HG03469 (cell line): ENCODE measurements around the gene CACNA1S.
A peak's percentile ranks its signal among the peaks of the same experiment; 100 is the strongest.

Source experiments
- ATAC-seq: cut with Tn5 transposase; IDR thresholded peaks from one replicate; pipeline ENCODE4 v1.9.1; 2021; ENCODE audit warnings: mild to moderate bottlenecking, moderate library complexity, moderate number of reproducible peaks; ENCODE audit not compliant: unreplicated experiment

Gene CACNA1S

DNA sequence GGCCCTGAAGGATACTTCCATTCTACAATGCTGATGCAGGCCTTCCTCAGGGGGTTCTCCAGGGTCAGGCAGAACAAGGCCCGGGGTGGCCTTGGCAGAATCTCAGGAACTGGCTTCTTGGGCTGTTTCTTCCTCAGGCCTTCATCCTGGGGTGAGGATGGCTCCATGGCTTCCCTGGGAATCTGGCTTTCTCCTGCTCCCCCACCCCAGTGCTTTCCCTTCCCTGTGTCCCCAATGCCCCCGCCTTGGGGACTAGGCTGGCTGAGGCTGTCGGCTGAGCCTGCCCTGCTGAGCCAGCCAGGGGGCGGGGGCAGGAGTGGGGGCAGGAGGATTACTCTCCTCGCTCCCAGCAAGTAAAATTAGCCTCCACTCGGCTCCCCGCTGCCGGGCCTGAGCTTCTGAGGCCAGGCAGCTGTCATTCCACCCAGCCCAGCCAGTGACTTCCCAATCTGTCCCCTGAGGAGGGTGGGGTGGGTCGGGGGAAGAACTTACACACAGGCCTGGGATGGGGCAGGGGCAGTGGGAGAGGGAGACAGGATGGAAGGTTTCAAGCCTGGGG, at the start of gene CACNA1S:
CACNA1S (minus strand) TSS at position 254 of the 559 bp plus-strand sequence; CDS start at position 167, 87 bp downstream.
- no peak for ATAC-seq

DNA sequence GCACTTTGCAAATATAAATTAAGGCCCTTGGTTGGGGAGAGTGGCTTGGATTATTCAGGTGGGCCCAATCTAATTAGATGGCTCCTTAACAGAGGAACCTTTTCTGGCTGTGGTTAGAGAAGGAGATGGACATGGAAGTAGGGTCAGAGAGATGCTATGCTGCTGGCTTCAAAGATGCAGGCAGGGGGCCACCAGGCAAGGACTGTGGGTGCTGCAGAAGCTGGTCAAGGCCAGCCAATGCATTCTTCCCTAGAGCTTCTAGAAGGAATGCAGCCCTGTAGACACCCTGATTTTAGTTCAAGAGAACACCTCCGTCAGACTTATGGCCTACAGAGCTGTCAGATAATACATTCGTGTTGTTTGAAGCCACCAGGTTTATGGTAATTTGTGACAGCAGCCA, 45.7 kb upstream of the CACNA1S start:
- no peak for ATAC-seq

DNA sequence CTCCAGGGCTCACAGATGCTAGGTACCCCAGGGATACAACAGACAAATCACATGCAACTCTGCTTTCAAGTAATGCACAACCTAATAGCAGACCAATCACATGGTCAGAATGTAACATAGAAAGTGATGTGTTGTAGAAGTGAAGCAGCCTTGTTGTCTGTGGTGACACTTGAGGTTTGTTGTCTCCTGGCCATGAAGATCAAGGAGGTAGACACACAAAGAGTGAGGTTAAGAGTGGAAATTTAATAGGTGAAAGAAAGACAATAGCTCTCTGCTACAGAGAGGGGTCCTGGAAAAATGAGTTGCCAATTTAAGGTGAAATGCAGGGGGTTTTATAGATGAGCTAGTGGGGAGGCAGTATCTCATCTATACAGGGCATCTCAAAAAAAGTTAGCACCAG, 44.6 kb upstream of the CACNA1S start:
- ATAC-seq = no peak

DNA sequence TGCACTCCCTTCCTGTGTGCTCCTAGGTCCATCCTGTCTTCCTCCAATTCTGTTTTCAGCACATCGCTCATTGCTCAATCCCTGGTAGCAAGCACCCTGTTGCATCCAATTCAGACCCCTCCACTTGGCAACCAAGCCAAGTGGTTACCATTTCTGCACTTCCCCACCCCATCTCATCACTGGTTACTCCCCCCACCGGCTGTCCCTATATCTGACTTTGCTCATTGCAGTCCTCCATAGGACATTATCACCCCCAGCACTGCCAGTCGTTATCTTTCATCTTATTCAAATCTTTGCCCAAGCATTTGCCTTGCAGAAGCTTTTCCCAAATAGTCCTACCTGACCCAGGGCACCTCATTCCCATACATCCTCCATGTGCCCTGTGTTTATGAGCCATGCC, 44.1 kb upstream of the CACNA1S start:
- no peak for ATAC-seq

DNA sequence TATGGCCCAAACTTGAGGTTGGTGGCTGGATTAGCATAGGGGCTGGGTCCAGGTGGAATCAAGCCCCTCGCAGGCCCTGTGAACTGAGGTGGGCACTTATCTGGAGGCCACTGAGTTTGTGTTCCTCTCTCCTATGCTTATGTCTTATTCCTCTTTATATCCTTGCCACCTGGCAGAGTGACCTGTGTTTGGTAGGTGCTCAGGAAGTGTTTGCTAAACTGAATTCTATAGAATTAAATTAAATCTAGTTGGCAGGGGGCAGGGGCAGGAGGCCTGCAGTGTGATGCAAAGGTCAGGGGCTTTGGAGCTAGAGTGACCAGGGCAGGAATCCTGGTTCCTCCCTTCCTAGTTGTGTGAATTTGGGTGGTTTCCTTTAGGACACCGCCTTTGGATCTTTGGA, 43.1 kb upstream of the CACNA1S start:
- ATAC-seq = no peak

DNA sequence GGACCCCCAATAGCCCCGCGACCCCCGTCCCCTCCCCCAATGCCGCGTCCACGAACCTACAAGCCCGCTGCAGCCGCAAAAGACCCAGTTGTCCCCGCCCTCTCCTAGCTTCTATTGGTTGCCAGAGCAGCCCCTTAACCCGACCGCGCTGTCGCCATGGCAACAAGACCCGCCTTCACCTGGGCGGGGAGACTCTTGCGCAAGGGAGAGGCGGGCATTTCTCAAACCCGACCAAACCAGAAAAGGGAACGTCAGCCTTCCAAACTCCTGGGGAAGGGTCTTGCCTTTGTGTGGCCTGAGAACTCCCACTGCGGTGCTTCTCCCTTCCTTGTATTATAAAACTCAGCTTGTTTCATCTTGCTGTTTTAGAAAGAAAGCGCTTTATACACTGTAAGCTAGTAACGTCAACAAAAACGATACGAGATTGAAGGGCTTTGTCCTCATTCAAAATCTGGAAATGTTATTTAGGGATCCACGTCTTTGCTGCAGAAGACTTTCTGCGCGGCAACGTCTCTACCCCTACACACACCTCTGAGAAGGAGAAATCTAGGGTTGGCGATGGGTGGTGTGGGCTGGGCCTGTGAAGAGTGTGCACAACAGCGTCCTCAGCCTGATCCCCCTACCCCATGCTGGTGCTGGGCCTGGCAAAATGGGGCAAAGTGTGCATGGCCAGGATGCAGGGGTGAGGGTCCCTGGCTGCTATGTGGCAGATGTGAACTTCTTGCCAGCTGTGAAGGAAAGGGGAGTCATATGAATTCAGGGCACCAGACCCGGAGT, 42.4 kb upstream of the CACNA1S start, which contains the start of gene TMEM9:
TMEM9 (minus strand) TSS at position 86 of the 777 bp plus-strand sequence. CDS start 551 bp downstream, outside the sequence.
- ATAC-seq = peak; percentile 89

DNA sequence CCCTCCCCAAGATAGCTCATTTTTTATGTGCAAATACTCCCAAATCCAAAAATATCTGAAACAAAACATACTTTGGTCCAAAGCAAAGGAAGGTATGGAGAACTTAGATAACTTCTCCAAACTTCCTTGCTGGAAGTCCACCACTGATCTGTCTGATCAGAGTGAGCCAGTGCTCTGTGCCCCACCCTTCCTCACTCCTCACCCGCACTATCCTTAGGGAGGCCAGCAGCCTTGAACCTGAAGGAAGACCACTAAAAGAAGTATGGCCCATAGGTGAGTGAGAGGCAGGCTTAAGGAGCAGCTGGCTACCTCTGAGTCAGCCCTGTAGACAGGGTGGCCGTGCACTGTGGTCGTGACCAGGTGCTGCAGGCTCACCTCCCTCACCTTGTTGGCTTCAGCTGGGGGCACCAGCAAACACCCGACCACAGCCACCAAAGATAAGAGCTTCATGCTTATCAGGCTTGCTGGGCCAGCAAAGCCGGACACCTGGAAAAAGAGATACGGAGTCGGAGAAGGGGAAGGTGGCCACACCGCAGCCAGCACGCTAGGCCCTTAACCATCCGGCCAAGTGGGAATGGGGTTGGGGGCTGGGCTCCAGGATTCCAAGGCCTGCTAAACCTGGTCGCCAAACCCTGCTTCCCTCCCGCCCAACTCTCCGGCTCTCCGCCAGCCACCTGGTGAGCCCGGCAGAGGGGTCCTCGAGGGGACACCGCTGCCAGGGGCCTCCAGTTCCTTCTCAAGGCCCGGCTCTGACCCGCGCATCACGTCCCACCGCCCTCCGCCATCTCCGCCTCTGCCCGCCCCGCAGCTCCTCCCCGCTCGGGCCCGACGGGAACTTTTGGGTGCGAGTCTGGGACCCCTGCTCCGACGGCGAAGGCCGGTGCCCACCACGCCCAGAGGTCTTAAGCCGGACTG, 41.5 kb upstream of the CACNA1S start:
- peak; percentile 16 for ATAC-seq

DNA sequence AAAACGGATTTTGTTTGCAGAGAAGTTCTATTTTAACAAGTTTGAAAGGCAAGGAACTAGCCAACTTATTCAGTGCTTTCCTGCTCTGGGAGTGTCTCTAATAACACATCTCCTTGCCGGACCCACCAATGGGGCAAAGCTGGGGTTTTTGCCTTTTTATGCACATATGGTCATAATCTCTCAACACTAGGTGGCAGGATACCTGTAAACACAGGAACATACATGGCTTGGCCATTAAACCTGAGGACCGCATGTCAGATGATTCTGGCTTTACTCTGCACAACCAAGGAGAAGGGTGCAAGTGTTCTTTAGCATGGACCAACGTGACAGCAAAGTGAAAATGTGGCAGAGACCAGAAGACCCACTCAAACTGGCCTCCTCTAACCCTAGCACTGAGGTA, 37.2 kb upstream of the CACNA1S start:
- ATAC-seq = no peak

DNA sequence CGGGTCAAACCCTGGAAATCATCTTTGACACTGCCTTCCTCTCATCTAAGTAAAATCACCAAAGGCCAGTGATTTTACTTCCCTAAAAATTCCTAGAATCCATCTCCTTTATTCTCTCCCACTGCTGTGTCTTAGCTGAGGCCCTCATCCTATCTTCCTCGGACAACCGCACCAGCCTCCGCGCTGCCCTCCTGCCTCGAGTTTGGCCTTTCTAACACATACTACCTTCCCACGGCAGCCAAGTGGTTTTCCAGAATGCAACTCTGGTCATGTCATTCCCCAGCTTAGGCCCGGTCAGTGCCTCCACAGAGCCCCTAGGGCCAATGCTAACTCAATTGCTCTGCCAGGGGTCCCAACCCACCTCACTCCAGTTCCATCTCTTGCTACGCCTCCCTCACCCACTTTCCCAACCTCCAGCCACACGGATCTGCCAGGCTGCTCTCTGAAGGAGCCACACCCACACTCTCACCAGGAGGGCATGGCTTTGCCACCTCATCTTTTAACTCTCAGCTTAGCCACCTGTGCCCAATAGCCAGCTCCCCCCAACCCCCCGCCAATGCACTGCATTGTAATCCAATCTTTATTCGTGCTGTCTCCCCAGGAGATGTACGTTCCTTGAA, 35.3 kb upstream of the CACNA1S start:
- no peak for ATAC-seq

DNA sequence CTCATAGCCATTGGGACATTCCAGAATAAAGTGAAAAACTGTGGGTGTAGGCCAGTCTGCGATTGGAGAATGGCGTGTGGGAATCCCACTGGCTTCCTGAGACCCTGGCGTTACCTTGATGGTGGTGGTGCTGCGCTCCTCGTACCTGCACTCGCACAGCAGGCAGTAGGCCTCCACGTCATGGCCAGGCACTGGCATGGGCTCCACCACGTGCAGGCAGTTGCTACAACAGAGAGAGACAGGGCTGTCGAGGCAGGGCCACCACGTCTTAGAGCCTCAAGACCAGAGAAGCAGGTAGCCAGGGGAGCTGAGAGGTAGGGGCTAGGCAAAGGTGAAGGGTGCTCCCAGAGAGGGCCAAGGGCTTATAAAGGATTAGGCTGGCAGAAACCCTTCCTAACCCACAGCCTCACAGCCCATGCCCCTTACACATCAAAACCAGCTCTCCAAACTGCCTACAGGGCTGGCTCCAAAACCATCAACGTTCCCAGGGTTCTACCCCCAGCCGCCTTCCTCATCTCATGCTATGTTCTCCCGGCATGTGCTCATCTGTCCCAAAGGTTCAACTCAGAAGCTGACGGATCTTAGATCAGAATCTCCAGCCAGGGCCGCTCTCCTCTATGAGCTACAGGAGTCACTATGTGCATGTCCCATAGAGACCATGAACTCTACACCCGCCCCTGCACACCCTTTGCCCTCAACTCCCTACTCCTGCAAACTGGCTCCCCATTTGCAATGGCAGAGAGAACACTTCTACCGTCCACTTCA, 34.6 kb upstream of the CACNA1S start:
- no peak for ATAC-seq

DNA sequence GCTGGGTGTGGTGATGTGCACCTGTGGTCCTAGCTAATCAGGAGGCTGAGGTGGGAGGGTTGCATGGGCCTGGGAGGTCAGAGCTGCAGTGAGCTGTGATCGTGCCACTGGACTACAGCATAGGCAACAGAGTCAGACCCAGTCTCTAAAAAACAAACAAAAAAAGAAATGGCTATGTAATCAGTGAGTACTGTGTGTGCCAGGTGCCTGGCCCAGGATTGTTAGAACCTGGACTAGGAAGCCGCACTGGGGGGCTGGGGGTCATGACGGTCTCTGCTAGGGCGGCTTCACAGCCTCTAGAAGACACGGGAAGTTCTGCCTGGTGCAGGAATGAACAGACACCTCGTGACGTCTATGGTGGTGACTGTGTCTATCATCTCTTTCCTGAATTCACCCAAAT, 33.6 kb upstream of the CACNA1S start:
- no peak for ATAC-seq

DNA sequence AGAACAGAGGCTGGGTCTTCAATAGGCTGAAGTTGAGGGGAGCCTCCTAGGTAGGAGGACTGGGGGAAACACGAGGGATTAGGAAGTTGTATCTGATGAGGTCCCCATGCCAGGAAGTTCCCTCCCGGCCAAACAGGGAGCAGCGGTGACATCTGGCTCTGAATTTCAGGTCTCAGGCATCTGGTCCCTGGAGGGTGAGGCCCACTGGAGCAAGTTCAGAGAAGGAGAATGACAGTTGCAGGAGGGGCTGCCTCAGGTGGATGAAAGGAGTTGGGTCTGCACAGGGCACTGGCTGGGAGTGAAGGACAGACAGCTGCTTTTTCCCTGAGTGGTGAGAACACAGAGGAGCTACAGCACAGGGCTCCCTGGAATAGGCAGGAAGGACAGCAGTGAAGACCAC, 32.9 kb upstream of the CACNA1S start:
- ATAC-seq = no peak

DNA sequence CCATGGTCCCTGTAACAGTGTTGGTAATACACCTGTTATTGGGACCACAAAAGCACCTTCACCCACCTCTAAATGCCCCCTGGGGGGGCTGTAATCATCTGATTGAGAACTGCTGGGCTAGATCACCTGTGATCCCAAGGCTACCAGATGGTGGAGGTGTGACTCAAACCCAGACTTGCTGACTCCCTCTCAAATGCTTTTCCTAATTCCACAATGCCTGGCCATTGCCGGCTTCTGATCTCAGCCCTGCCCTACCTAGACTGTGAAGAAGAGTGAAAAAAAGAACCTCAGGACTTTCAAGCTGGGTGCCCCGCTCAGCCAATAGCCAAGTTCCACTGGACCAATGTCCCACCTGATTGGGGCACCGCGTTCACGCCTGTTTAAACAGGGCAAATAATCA, 32.5 kb upstream of the CACNA1S start:
- no peak for ATAC-seq

DNA sequence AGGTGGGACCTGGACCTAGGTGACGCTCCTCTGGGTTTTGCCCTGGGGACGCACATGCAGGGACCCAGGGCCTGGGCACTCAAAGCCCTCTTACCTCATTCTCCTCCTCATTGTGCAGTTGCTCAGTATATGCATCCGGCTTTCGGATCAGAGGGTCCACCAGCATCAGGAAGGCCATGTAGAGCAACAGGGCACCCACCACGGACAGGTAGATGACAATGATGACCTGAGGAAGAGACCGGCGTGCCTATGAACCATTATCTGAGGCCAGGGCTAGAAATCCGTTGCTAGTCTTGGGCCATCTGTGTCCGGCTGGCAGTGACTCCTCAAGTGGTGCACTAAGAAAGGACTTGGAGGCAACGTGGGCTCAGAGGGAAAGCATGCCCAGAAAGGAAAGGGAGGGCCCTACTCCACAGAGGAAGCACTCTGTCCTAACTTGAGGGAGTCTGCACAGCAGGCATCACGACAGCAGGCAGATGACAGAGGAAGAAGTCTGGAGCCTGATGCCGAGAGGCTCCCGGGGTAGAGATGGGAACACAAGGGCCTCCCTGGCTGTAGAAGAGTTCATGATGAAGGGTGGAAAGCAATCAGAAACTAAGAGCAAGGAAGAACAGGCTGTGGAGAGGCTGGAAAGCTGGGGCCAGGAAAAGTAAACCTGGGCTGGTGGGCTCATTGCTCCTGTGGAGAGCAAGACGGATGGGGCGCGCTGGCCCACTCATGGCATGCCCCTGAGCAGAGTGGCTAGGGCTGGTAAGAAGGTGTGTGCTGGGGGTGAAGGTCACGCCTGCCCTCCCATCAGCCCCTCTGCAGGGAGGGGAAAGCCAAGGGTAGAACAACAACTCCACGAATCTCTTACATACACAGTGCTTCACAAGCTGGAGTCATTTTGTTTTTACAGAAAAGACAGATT, 31.8 kb upstream of the CACNA1S start:
- no peak for ATAC-seq

DNA sequence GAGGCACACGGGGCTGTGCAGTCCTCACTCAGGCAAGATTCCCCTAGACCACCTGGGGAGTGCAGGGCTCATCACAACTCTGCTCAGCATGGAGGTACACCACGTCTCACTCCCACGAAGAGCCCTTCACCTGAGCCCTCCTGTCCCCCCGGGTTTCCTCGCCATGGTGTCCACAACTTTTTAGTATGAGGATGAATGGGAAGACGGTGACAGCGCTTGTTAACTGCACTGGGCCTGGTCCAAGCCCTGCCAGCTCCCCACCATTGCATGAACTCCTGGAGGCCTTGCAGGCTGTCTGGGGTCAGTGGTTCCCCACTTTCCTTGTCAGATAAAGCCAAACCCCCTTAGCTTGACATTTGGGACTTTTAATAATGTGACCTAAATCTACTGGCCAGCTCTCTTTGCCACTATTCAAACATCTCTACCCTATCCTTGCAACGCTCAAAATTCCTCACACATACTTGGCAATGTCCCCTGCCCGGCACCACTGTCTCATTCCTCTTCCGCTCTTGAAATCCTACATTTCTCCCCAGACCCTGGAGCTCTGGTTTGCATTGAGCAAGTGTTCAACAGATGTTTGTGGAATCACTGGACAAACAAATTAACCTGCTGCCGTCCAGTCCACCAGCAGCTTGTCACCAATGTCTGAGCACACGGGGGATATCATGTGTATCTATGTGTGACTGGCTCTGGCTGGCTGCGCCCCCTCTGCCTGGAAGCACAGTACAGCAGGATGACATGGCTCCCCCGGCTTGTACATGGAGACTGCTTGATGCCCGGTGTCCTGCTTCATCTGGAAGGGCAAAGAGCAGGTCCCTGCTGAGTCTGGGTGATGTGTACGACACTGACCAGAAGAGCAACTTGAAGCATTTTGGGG, 30.9 kb upstream of the CACNA1S start:
- no peak for ATAC-seq

DNA sequence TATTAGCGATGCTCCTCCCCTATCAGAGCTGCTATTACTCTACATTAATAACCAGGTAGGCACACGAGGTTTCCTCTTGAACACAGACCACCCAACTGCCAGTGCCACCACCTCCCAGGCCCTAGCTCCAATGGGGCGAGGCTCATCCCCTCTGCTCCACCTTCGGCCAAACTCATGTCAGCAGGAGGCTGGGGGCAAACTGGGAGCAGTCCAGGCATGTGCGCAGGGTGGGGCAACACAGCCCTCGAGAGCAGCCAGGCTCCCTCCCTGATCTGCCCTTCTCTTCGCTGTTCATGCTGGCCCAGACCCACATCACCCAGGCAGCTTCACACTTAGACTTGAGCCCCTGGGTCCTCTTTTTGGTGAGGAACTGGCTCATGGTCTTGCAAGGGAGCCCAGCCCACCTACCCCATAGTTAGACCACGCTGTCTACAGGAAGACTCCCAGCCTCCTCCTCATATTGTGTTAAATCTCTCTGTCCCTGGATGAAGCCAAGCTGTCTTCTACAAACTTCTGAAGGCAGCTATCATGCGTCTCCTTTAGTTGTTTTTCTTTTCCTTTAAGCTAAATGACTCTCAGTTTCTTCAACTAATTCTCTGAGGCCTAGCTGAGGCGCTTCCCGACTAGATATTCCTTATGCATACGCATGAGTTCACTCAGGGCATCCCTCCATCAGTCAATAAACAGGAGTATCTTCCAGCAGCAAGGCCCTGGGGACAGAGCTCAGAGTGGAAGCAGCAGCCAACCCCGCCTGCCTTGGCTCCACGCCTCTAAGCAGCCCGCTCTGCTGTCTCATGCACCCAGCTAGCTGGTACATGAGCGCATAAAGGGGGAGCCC, 30.0 kb upstream of the CACNA1S start:
- ATAC-seq = no peak

DNA sequence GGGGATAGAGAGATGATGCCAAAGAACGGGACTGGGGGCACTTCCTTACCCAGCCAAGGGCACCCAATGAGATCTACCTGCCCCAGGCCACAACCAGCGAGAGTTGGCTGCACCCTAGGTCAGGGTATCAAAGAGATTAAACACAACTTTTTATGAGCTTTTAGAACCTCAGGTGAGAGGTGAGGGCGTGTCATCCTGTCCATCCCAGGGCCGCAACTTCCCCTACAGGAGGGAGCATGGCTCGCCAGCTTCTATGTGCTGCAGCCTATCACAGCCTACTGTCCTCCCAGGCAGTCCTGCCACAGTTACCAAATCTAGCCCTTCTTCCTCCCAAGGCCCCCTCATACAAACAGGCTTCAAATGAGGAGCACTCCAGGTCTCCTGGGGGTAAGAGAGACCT, 29.2 kb upstream of the CACNA1S start:
- no peak for ATAC-seq

DNA sequence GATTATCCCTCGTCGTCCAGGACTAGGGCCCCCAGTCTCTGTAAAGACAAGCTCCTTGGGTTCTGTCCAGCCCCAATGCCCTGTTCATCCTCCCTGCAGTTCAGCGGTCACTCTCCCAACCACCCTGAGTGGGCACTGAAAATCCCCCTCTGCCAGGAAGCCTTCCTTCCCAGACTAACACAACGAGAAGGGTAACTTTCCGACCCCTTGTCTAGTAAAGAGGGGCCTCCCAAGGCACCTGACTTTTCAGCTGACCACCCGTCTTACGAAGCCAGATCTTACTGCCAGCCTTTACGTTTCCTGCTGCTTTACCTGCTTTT, 28.7 kb upstream of the CACNA1S start:
- ATAC-seq = no peak
